Caki2 (cell line): ENCODE measurements around the gene NCR3LG1. TPM values are rescaled to one million over a fixed set of nuclear protein-coding genes. Genes with fewer than 3 reads are reported as not detected.

ENCODE experiments used
- DNase-seq: peaks from one replicate; pipeline ENCODE4 v3.0.0-alpha.2; 2015; ENCODE audit warnings: low read depth
- in situ Hi-C: cut with HindIII; loops from 2 replicates; pipeline ENCODE4 v1.10.0; 2016; ENCODE audit warnings: low sequenced_read_pairs, low pct_unique_long_range_greater_than_20kb, mixed read lengths
- total RNA-seq: library from RNA; depleted of rRNA; stranded (reverse); fragments of >200 nt; shearing (Covaris generic); gene quantifications from 2 replicates; pipeline ENCODE4 v1.2.3, GENCODE V29; 2014; ENCODE audit warnings: low replicate concordance

The NCR3LG1 gene
- total RNA-seq, 1 experiment from 2014 or later: 1.8 TPM

DNA sequence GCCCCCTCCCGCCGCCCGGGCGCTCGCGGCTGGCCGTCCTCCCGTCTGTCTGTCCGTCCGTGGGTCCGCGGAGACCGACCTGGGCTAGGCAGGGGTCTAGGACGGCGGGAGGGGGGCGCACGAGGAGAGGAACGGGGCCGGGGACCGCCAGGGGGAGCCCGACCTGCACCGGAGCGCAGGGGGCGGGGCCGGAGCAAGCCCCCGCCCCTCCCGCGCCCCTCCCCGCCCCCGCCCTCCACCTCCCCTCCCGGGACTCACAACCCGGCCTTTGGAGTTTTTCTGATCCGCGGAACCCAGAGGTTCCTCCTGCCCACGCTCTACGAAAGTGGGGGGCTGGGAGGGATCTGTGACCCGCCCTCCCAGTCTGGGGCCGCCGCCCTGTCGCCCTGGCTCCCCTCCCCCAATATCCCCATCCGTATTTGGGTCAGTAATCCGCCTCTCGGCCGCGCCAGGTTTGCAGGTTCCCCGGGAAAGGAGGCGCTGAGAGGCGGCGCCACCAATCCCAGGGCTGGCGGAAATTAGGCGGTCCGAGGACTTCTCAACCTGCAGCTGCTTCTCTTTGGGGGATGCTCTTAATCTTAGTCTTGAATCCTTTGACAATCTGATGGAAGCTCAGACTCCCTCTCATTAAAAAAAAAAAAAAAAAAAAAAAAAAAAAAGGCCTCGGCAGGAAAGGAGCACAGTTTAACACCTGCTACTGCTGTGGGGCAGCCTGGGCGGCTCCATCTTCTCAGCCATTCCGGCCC, 37.8 kb downstream of the NCR3LG1 start:
- DNase-seq: peak; percentile 80
- in situ Hi-C loops: no loop called here

GRCh38 chr11:17389957-17390649, 38.5 kb downstream of the NCR3LG1 start:
- in situ Hi-C loops: no loop called here
- no peak for DNase-seq

DNA sequence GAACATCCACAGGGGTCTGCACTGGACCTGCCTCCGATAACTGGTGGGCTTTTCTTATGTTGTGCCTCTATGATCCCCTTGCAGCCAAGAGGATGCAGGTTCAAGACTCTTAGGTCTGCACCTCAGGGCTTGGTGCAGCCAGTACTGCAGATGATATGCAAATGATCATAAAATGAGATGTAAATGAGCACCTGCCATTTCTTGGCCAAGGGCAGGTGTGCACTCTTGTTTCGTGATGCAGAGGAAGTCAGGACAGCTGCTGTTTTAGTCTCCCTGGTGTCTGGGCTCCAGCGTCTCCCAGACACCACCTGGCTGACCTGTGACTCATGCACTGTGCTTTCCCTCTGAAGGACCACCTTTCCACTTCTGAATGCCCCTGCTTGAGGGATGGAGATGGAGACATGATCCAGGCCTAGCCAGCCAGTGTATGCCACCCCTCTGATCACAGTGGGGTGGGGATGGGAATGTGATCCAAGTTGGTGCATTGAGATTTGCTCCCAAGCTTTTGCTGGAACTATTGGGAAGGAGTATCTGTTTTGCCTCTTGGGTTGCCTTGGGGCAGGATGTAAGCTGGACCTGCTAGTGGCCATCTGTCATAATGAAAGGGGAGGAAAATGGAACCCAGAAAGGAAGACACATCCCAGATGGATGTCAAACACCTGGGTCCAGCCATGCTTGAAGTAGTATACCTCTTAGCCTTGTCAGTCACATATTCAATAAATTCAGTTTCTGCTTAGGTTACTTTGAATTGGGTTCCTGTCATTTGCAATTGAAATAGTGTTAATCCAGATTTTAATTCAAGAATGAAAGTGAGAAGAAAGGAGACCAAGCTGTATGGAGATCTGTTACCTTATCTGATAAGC, 40.1 kb downstream of the NCR3LG1 start:
- in situ Hi-C loops: no loop called here
- DNase-seq: no peak

- DNase-seq: no peak
- in situ Hi-C loops: no loop called here
Measured at GRCh38 chr11:17392872-17393271, 41.3 kb downstream of the NCR3LG1 start.

DNA sequence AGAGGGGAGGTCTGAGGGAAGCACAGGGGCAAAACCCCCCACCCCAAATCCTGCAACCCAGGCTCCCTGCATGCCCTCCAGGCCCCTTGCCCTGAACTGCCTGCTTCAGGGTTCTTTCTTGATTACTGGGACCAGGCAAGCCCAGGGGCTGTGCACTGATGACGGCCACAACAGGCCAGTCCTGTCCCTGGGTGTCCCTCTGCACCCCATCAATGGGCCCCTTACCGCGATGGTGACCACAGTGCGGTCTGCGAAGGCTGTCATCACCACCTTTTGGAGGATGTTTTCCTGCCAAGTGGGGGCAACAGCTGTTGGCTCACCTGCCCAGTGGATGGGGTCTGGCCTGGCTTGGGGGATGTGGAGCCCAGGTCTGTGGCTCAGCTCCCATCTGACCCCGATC, 41.9 kb downstream of the NCR3LG1 start:
- DNase-seq: no peak
- in situ Hi-C loops: no loop called here

- no peak for DNase-seq
- in situ Hi-C loops: no loop called here
Measured at GRCh38 chr11:17394743-17395390, 43.3 kb downstream of the NCR3LG1 start.

DNA sequence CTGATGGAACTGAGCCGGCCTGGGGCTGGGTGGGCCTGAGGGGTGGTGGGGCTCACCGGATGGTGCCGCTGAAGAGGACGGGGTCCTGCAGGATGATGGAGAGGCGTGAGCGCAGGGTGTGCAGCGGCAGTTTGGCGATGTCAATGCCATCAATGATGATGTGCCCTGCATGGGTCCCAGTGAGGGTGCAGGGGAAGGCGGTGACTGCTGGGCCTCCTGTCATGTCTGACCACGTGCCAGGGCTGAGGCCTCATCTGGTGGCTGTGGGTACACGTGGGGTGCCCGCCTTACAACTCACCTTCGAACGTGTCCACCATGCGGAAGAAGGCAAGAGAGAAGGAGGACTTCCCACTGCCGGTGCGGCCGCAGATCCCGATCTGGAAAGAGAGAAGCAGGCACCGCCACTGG, 44.0 kb downstream of the NCR3LG1 start:
- no peak for DNase-seq
- in situ Hi-C loops: no loop called here

- DNase-seq: no peak
- in situ Hi-C loops: no loop called here
Measured at GRCh38 chr11:17395978-17396377, 44.4 kb downstream of the NCR3LG1 start.

GRCh38 chr11:17396598-17397310, 45.2 kb downstream of the NCR3LG1 start:
- in situ Hi-C loops: no loop called here
- no peak for DNase-seq

GRCh38 chr11:17397311-17398002, 45.9 kb downstream of the NCR3LG1 start:
- no peak for DNase-seq
- in situ Hi-C loops: no loop called here

DNA sequence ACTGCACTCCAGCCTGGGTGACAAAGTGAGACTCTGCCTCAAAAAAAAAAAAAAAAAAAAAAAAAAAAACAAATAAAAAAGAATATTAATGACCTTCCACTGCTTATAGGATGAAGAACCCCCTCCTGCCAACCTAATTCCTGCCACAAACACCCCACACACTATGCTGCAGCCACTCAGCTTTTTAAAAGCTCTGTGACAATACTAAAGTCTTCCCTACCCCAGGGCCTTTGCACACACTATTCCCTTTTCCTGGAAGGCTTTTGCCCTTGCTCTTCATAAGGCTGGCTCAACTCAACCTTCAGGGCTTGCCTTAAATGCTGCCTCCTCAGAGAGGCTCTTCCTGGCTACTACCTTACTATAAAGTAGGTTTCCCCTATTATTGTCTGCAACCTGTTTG, 47.6 kb downstream of the NCR3LG1 start:
- in situ Hi-C loops: no loop called here

DNA sequence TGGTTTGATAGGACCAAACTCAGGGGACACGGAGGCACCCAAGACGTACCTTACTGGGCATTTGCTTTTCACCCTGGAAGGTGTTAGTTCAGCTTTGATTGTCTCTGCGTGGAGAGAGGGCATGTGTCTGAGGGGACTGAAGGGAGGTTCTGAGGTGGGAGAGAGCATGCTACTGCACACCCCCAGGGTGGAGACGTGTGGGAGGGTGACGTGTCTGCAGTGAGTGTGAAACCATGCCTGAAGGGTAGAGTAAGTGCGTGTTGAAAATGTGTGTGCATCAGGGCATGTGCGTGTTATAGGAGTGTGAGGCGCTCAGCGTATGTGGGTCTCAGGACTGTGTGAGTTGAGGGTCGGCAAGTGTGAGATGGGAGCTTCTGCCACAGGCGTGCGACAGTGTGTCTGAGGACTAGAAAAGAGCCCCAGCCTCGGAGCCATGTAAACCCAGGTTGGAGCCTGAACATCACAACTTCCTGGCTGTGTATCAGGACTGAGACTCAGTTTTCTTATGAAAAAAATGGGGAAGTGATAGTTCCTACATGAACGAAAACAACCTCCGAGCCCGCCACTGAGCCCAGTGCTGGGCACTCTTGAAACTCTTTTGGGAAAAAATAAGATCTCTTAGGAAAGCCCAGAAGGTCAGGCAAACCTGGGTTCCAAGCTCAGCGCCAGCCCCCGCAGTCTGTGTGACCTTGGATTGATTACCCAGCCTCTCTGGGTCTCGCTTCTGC, 48.6 kb downstream of the NCR3LG1 start:
- in situ Hi-C loops: no loop called here
- DNase-seq: no peak

More for the DNA sequence above, 47.6 kb downstream of the NCR3LG1 start:
- DNase-seq: no peak

DNA sequence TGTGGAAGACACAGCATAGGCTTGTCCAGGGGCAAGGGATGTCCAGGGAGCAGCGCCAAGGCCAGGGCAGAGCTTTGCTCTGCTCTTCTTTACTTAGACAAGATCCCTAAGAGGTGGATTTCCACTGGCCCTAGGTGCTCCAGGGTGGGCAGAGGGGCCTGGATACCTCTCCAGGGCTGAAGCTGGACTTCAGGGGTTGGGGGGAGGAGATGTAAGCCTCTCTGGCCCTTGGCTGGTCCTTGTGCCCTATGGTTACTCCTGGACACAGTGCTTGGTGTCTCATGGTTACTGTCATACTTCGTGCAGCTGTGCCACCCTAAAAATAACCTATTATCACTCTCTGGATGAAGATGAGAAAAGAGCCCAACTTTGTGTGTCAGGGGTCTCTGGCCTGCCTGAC, 49.7 kb downstream of the NCR3LG1 start:
- no peak for DNase-seq
- in situ Hi-C loops: no loop called here

GRCh38 chr11:17401841-17402240, 50.2 kb downstream of the NCR3LG1 start:
- DNase-seq: no peak
- in situ Hi-C loops: no loop called here

GRCh38 chr11:17402486-17402885, 50.9 kb downstream of the NCR3LG1 start:
- in situ Hi-C loops: no loop called here
- DNase-seq: no peak

GRCh38 chr11:17403980-17404759, 52.6 kb downstream of the NCR3LG1 start:
- DNase-seq: peak; percentile 92
- in situ Hi-C loops: no loop called here
